ENCODE data around the gene TMEM119.

Gene TMEM119

DNA sequence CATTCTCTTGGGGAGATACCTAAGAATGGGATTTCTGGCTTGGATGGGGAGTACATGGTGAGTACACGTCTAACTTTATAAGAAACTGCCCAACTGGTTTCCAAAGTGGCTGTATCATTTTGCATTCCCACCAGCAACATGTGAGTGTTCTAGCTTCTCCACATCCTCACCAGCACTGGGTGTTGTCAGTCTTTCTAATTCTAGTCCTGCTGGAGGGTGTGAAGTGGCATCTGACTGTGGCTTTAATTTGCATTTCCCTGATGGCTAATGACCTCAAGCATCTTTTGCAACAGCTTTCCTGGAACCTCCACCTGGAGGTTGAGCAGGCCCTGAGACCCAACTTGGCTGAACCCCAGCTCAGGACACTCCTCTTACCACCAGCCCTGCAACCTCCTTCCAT lies 18.0 kb upstream of the TMEM119 start:
- no peak for DNase-seq

DNA sequence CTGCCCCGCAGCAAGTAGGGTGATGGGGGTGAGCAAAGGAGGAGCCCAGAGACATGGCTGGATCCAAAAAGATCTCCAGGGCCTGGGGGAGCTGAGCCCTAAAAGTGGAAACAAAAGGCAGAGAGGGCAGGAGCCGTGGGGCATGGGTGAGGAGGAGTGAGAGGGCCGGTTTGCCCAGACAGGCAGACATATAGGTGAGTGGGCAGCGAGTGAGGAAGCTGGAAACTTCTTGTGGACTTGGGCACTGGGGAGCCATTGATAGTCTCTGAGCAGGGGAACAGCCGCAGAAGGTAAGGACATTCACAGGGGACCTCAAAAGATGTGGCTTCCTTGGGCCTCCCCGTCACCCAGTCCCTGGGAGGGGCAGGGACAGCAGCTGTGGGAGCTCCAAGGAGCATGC lies 16.8 kb upstream of the TMEM119 start:
- no peak for DNase-seq

DNA sequence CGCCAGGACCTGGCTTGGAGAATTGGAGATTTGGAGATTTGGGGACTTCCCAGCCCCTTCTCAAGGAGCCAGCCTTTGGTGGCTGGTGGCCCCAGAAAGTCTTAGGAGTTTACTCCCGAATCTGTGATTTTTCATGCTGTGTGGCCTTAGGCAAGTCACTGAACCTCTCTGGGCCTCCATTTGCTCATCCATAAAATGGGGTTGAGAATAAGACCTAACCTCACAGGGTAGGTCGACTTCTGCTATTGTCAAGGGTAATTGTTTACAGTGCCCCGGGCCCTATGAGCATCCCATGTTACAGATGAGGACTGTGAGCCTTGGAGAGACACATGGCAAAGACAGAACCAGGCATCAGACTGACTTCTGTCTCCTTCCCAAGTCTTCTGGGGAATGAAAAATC lies 16.2 kb upstream of the TMEM119 start:
- no peak for DNase-seq

DNA sequence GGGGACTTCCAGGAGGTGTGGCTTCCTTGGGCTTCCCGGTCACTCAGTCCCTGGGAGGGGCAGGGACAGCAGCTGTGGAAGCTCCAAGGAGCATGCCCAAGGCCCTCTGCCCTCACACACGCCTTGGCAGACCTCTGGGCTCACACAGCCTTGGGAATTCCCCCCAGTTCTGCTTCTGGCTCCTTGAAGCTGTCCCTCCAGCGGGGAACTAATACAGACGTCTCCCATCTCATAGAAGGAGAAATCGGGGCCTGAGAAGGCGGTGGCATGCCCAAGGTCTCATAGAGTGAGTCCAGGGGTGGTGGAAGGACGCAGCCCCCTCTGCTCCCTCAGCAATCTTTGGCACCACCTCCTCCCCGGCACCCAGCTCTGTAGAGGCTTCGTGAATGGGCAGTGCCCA lies 15.7 kb upstream of the TMEM119 start:
- no peak for DNase-seq

DNA sequence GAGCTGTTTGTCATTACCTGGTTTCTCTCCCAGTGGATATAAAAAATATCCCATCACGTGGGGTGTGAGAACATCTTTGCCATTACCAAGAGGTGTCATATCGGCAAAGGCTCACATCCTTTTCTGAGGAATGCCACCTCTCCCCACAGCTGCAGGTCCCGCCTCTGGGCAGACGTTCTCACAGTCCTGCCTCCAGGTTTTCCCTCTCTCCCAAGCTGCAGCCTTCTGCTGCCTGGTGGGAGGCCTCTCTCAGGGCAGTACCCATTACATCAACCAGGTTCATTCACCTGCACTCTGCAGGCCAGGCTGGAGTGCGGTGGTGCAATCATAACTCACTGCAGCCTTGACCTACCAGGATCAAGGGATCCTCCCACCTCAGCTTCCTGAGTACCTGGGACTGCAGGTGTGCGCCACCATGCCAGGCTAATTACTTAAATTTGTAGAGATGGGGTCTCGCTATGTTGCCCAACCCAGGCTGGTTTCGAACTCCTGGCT lies 15.0 kb upstream of the TMEM119 start:
- no peak for DNase-seq

DNA sequence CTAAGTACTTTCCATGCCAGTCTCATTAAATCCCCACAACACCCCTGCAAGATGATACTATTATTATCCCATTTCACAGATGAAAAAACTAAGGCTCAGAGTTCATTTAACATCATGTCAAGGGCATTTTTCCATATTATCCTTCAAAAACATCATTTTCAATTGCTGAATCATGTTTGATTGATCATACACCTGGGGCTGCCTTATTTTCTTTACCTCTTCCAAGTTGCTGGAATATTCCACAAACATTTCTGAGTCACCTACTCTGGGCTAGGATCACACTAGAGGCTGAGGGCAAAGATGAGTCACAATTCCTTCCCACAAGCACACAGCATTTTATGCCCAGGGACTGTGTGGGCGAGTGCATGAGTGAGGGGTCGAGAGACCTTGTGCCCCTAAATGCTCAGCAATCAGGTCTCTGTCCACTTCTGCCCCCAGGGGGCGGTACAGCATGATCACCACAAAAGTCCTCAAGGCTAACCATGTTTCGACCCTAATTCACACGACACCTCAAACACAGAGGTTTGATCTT lies 14.1 kb upstream of the TMEM119 start:
- peak in 5 of 6 experiments; percentile 15 to 44 (median 30) for DNase-seq

DNA sequence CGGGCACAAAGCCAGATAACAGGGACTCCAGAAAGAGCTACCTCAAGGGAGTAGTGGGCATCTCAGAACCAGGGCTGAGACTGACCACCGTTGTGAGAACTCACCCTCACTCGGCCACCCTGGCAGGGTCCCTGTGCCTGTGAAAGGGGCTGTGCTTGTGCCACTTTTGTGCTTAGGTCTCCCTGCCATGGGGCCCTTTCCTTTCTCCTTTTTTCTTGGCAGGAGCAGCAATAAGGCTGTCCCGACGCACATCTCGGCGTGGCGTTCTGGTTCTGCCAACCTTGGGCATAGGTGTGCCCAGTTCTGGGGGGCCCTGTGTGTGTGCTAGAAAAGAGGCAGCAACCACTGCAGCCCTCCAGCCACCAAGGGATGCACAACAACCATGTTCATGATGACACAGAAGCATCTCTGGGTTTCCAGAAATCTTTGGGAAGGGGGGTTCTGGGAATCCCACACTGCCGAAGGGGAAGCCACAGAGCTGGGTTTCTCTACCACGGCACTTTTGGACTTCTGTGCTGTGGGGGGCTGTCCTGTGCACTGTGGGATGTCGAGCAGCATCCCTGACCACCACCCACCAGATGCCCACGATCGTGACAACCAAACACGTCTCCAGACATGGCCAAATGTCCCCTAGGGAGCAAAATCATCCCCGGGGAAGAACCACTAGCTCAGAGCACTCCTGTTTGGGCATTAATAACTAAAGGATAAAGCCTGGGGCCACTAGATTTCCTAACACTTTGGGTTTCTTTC lies 13.1 kb upstream of the TMEM119 start:
- DNase-seq = no peak

DNA sequence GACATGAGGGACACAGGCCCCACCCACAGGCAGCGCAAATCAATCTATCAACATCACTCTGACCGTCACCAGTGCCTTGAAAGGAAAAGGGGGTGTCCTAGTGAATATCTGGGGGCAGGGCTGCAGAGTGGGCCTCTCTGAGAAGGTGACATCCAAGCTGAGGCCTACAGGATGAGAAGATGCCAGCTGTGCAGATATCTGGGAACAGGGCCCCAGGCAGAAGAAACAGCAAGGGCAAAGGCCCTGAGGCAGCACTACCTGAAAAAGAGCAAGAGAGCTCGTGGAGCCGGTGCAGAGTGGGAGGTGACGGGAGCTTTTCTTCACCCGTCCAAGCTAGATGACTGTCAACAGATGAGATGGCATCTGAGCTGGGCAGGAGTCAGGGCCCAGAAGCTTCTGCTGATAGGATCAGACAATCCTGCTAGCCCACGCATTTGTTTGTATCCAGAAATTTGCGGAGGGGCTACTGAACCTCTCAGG lies 12.5 kb upstream of the TMEM119 start:
- no peak for DNase-seq

DNA sequence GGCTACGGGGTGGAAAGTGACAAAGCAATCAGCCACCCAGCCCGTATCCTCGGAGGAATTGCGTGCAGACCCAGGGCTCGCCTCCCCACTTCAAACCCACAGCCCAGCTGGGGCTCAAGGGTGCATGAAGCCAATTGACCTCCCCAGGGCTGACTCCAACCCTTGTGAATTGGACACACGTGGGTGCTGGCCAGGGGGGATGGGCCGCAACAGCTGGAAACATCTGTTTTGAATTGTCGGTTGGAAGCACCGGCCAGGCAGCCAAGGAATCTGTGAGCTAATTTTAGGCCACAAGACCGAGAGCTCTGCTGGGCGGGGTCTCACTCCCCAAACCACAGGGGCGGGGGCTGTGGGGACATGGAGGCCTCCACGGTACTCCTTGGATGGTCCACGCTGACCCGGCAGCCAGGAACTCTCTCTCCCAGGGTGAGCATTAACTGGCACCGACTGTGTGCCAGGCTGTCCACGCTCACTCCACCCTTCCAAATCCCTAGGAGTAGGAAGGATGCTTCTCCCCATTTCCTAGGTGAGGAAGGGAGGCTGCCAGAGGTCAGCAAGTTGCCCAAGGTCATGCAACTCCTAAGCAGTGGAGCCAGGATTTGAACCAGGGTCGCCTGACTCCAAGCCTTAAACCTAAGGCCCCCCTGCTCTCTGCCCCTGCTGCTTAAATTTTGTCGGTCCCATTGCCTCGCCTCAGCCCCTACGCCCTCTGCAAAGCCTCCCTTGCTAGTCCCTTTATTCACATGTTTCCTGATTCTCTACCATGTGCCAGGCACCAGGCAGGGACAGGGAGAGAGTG lies 11.9 kb upstream of the TMEM119 start:
- no peak for DNase-seq

DNA sequence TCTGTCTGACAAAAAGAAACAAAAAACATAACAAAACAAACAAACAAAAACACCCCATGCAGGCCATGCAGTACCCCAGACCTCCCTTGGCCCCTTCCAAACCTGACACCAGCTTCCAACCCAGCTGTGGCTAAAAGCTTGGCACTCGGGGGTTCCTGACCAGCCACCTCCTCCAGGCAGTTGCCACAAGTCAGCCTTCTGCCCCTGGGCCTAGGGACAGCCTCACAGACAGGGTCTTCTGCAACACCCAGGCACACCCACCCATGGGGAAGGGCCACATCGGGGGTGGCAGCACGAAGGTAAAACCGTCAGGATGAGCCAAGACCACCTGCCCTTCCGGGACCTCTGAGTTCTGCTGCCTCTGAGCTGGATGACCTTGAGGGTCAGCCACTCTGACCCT lies 10.7 kb upstream of the TMEM119 start:
- no peak for DNase-seq

DNA sequence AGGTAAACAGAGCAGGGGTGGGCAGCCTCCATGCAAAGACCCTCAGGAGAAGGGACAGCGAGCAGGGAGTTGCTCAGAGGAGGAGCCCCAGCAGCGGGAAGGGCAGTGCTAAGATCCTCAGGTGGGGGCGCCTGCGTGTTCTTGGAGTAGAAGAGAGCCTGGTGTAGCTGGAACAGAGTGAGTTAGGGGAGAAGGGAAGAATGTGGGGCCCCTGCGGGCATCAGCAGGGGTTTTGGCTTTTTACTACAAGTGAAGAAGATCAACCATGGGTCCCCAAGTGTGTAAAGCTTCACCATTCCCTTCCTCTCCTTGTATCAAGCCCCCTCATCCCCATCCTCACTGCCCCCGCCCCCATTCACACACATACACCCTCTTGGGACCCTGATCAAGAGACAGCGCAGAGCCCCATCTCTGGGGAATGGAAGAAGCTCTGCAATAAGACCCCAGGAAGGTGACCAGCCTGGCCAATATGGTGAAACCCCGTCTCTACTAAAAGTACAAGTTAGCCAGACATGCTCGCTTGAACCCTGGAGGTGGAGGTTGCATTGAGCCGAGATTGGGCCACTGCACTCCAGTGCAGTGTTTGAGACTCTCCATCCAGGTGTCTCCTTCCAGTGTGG lies 10.2 kb upstream of the TMEM119 start:
- no peak for DNase-seq

DNA sequence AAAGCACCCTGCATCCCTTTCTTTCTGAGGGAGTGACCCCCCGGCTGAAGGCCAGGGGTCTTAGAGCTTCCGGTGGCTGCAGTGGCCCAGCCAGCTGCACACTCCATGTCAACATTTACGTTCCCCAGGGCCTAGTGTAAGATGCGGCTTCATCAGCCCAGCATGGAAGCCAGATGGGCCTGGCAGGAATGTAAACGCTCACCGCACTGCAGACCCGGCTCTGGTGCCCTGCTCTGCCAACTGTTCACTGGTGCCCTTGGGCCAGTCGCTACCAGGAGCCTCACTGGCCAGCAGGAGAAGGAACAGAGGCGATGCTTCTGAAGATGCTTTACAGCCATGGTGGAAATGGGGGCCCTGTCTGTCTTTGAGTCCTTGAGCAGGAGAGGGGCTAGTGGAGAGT lies 8.6 kb upstream of the TMEM119 start:
- DNase-seq = no peak

DNA sequence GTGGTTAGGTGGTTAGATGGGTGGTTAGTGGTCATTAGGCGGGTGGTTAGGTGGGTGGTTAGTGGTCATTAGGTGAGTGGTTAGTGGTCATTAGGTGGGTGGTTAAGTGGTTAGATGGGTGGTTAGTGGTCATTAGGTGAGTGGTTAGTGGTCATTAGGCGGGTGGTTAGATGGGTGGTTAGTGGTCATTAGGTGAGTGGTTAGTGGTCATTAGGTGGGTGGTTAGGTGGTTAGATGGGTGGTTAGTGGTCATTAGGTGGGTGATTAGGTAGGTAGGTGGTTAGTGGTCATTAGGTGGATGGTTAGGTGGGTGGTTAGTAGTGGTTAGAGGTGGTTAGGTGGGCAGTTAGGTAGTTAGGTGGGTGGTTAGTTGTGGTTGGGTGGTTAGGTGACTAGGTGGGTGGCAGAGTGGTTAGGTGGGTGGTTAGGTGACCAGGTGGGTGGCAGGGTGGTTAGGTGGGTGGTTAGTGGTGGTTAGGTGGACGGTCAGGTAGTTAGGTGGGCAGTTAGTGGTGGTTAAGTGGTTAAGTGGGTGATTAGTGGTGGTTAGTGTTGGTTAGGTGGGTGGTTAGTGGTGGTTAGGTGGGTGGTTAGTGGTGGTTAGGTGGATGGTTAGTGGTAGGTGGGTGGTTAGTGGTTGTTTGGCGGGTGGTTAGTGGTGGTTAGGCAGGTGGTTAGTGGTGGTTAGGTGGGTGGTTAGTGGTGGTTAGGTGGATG lies 8.0 kb upstream of the TMEM119 start:
- DNase-seq = no peak

DNA sequence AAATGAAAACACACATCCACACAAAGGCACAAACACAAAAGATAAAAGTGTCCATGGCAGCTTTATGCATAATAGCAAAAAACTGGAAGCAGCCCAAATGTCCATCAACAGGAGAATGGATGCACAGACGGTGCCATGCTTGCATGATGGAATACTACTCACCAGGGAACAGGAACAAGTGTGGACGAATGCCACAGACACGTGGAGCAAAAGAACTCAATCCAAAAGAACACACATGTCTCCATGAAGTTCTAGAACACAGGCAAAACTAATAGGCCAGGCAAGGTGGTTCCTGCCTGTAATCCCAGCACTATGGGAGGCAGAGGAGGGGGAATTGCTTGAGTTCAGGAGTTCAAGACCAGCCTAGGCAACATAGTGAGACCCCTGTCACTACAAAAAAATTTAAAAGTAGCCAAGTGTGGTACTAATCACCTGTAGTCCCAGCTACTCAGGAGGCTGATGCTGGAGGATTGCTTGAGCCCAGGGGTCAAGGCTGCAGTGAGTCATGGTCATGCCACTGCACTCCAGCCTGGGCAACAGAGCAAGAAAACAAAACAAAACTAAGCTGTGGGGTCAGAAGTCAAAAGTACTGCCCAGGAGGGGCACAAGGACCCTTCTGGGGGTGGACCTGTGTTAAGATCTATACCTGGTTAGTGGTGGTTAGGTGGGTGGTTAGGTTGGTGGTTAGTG lies 7.3 kb upstream of the TMEM119 start:
- DNase-seq = no peak

DNA sequence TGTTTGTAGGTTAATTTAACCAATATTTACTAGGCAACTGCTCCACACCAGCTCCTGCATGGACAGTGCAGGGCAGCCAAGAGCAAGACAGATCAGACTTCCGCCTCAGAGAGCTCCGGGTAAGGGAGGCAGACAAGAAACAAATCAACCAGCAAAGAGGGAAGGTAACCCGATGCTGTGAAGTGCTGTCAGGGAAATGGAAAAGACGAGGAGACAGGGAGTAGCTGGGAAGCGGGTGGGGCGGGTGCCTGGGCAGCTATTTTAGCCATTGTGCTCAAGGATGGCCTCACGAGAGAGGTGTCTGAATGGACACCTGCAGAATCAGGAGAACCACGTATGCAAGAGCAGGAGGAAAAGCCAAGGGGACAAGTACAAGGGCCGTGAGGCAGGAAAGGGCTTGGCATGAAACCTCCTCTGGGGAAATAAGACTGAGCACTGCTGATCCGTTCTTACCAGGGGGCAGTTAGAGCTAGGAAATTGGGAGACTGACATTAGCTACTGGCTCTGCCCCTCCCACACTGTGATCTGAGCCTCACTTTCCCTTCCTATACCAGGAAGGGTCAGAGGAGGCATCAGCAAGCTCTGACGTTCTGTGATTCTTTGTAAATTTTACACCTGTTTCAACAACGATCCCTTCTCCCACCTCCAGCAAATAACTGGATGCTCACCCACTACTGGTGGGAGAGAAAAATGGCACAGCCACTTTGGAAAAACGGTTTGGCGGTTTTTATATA lies 6.5 kb upstream of the TMEM119 start:
- no peak for DNase-seq

DNA sequence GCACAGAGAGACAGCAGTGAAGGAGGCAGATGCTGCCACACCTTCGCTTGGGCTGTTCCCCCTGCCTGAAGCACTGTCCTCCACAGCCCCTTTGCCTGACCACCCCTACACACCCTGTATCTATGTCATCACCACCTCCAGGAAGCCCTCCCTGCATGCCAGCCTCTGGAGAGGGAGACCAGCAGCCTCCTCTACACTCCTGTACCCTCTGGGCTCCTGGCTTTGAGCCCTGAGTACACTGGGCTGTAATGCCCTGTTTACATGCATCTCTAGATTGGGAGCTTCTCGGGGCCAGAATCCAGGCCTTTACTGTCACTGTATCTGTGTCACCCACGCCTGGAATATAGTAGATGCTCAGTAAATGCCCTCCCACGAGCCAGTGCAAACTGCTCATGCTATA lies 5.9 kb upstream of the TMEM119 start:
- DNase-seq = no peak

DNA sequence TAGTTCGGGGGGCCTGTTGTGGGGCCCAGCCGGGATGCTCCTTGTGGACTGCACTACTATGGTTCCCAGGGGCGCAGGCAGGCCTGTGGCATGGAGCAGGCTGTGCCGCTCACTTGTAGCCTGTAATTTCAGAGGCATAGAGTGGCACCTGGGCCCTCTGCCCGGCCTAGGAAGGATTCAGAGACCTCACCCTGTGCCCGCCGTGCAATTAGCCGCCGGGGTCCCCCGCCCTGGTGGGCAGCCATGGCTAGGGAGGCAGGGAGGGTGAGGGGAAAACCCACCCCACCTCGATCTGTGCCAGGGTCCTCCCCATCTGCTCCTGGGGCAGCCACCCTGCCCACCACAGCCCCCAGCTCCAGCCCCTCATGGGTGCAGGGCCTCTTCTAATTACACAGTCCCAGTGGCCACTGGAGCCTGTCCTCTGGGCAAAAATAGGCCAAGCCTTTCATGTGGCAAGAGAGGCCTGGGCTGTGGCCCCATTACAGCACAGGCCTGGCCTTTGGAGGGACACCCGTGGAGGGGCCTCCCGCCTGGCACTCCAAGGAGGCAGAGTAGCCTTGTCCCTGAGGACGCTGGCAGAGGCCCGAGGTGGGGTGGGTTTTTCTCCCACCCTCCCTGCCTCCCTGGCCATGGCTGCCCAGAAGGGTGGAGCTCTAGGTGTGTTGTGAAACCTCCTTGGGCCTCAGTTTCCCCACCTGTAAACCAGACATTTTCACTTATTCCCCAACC lies 5.3 kb upstream of the TMEM119 start:
- no peak for DNase-seq

DNA sequence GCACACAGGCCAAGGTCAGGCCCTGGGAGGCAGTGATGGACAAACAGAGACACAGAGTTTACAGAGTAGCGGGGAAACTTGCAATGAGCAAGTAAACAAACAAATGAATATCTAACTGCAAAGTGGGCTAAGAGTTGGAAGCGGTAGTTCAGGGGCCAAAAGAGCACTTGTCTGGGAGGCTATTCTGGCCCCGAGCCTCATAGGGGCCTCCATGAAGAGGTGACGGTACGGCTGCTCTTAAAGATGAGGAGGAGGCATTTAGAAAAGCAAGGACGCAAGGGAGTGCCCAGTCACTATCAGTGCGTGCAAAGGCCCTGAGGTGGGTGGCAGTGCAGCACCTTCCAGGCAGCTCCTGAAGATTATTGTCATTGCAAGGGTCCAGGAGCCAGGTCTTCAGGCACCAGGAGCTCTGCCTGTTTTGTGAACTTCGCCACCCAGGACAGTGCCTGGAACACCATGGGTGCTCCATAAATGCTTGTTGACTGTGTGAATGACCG lies 4.4 kb upstream of the TMEM119 start:
- DNase-seq = no peak

DNA sequence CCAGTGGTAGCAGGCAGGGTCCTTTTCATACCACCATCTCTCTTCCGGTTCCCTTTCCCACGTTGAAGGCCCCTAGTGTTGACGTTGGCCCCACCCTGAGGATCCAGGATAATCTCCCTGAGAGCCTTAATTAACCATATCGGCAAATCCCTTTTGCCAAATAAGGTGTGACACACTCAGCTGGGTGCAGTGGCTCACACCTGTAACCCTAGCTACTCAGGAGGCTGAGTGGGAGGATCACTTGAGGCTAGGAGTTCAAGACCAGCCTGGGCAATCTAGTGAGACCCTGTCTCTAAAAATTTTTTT lies 2.8 kb upstream of the TMEM119 start:
- no peak for DNase-seq

DNA sequence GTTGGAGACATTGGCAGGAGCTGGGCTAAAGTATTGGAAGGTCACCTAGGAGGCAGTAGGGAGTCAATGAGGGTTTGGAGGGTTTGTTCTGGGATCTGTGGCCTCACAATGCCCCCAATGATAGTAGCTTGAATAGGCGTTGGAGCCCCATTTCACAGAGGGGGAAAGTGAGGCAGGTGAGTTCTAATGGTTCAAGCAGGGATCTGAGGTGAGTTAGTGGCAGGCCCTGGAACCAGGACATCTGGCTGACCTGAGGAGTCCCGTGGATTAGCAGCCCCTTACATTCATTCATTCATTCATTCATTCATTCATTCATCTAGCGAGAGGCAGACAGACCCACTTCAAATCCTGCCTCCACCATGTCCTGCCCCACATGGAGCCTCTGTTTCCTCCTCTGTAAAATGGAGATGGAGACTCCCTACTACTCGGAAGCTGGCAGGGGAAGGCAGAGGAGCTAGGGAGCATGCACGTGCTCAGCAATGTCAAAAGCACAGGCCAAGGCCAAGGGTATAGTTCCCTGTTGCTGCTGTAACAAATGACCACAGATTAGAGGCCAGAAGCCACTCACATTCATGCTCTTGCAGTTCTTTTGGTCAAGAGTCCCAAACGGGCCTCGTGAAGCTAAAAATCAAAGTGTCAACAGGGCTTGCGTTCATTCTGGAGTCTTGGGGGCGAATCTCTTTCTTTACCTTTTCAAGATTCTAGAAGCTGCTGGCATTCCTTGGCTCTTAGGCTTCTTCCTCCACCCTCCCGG lies 2.2 kb upstream of the TMEM119 start:
- DNase-seq = no peak

Data from stimulated activated naive CD4-positive, alpha-beta T cell (primary cell).